HEK293 (cell line): ENCODE data around the gene MSRB3.

ENCODE experiments used
- CTCF ChIA-PET: fragments of 350-600 bp; formaldehyde crosslinking; extraction: SDS; loops from one replicate; lab custom pipeline; 2021; ENCODE audit warnings: antibody characterized with exemption; lab: Yijun Ruan, JAX
- POLR2A ChIA-PET: fragments of 300-600 bp; formaldehyde crosslinking; extraction: SDS; loops from one replicate; lab custom pipeline; 2020; ENCODE audit warnings: antibody characterized with exemption, inconsistent platforms; lab: Yijun Ruan, JAX
- H3K27ac ChIP-seq: fragments of 200-500 bp; sonication (Bioruptor generic); 2 replicates; pipeline ENCODE4 v1.5.1; 2014; ENCODE audit warnings: low read depth, low read length, control low read depth, inconsistent platforms; ENCODE audit errors: extremely low read depth
- H3K36me3 ChIP-seq, 2 experiments: fragments of 200-500 bp in 1 of 2; sonication (Bioruptor generic) in 1 of 2; 1 replicate in 1 of 2; 2 replicates in 1 of 2; pipeline ENCODE4 v1.5.1; 2014 to 2017; ENCODE audit warnings: inconsistent platforms in 2 of 2, low read length in 2 of 2; ENCODE audit not compliant: control insufficient read depth in 2 of 2, insufficient read depth in 1 of 2
- H3K4me1 ChIP-seq: fragments of 200-500 bp; sonication (Bioruptor generic); 2 replicates; pipeline ENCODE4 v1.5.1; 2014; ENCODE audit warnings: mild to moderate bottlenecking, low read length, inconsistent platforms; ENCODE audit not compliant: control insufficient read depth, insufficient read depth
- H3K4me3 ChIP-seq: 2 replicates; pipeline ENCODE4 v1.5.1; 2011; ENCODE audit warnings: low read depth, mild to moderate bottlenecking, control low read depth, low read length, moderate library complexity
- H3K9me3 ChIP-seq: fragments of 200-500 bp; sonication (Bioruptor generic); 2 replicates; pipeline ENCODE4 v1.5.1; 2014; ENCODE audit warnings: low read depth, low read length, inconsistent platforms; ENCODE audit not compliant: control insufficient read depth, insufficient read depth
- GLI2 ChIP-seq: fragments of 450-650 bp; formaldehyde crosslinking; IDR thresholded peaks from 2 replicates; pipeline ENCODE4; 2017; ENCODE audit warnings: missing biosample characterization, missing genetic modification characterization, low read depth, borderline replicate concordance
- HIC1 ChIP-seq: fragments of 450-650 bp; formaldehyde crosslinking; IDR thresholded peaks from 2 replicates; pipeline ENCODE4 v1.5.1; 2016; ENCODE audit warnings: missing biosample characterization, missing genetic modification characterization
- TCF7L2 ChIP-seq: IDR thresholded peaks from 2 replicates; pipeline ENCODE4 v1.6.1; 2011; ENCODE audit warnings: low read depth, mild to moderate bottlenecking, inconsistent platforms, low read length, moderate library complexity, borderline replicate concordance
- ZNF214 ChIP-seq: fragments of 450-650 bp; formaldehyde crosslinking; IDR thresholded peaks from 2 replicates; pipeline ENCODE4 v1.5.1; 2017; ENCODE audit warnings: missing biosample characterization, mild to moderate bottlenecking, missing genetic modification characterization, borderline replicate concordance
- ZNF24 ChIP-seq: fragments of 450-650 bp; formaldehyde crosslinking; IDR thresholded peaks from 2 replicates; pipeline ENCODE4 v1.5.1; 2016; ENCODE audit warnings: missing biosample characterization, missing genetic modification characterization
- ZNF280D ChIP-seq: fragments of 450-650 bp; formaldehyde crosslinking; IDR thresholded peaks from 2 replicates; pipeline ENCODE4 v1.5.1; 2016; ENCODE audit warnings: missing biosample characterization, missing genetic modification characterization
- ZNF354C ChIP-seq: fragments of 450-650 bp; formaldehyde crosslinking; IDR thresholded peaks from 2 replicates; pipeline ENCODE4 v1.5.1; 2016; ENCODE audit warnings: missing biosample characterization, missing genetic modification characterization, low read depth, borderline replicate concordance
- ZNF426 ChIP-seq: fragments of 450-650 bp; formaldehyde crosslinking; IDR thresholded peaks from 2 replicates; pipeline ENCODE4 v1.5.1; 2017; ENCODE audit warnings: missing biosample characterization, missing genetic modification characterization, mild to moderate bottlenecking, inconsistent platforms, moderate library complexity
- ZNF488 ChIP-seq: fragments of 450-650 bp; formaldehyde crosslinking; IDR thresholded peaks from 2 replicates; pipeline ENCODE4 v1.5.1; 2016; ENCODE audit warnings: missing biosample characterization, missing genetic modification characterization
- ZNF549 ChIP-seq: fragments of 450-650 bp; IDR thresholded peaks from 2 replicates; pipeline ENCODE4 v1.5.1; 2018; ENCODE audit warnings: missing biosample characterization, missing genetic modification characterization, mild to moderate bottlenecking, inconsistent platforms, moderate library complexity
- ZNF621 ChIP-seq: fragments of 450-650 bp; formaldehyde crosslinking; IDR thresholded peaks from 2 replicates; pipeline ENCODE4 v1.5.1; 2017; ENCODE audit warnings: missing biosample characterization, missing genetic modification characterization
- ZNF660 ChIP-seq: fragments of 450-650 bp; IDR thresholded peaks from 2 replicates; pipeline ENCODE4 v1.5.1; 2018; ENCODE audit warnings: missing biosample characterization, mild to moderate bottlenecking, missing genetic modification characterization
- TF ChIP-seq, protein P1 (sequence below): fragments of 450-650 bp; formaldehyde crosslinking; IDR thresholded peaks from 2 replicates; pipeline ENCODE4 v1.5.1; 2016; ENCODE audit warnings: missing biosample characterization, missing genetic modification characterization
- TF ChIP-seq, protein P2 (sequence below): fragments of 450-650 bp; formaldehyde crosslinking; IDR thresholded peaks from 2 replicates; pipeline ENCODE4 v1.5.1; 2016; ENCODE audit warnings: missing biosample characterization, missing genetic modification characterization
- TF ChIP-seq, protein P3 (sequence below): fragments of 450-650 bp; formaldehyde crosslinking; IDR thresholded peaks from 2 replicates; pipeline ENCODE4 v1.5.1; 2016; ENCODE audit warnings: missing biosample characterization, missing genetic modification characterization
- TF ChIP-seq, protein P4 (sequence below): fragments of 450-650 bp; formaldehyde crosslinking; IDR thresholded peaks from 2 replicates; pipeline ENCODE4 v1.5.1; 2016; ENCODE audit warnings: missing biosample characterization, missing genetic modification characterization
- TF ChIP-seq, protein P5 (sequence below): fragments of 450-650 bp; IDR thresholded peaks from 2 replicates; pipeline ENCODE4 v1.5.1; 2018; ENCODE audit warnings: missing biosample characterization, mild to moderate bottlenecking, missing genetic modification characterization

The MSRB3 gene

GRCh38 chr12:65335021-65335714 is 56.7 kb downstream of the MSRB3 start:
- Histone ChIP-seq H3K27ac (no peak overlapping the region), H3K4me1 (peaks cover under 1% of the 10 kb centered on the region), H3K9me3 (no peaks in the 10 kb centered on the region), H3K36me3 (no peaks in the 10 kb centered on the region), H3K4me3 (no peak overlapping the region)
- POLR2A ChIA-PET: no interaction called here
- TF ChIP-seq, protein P1, sequence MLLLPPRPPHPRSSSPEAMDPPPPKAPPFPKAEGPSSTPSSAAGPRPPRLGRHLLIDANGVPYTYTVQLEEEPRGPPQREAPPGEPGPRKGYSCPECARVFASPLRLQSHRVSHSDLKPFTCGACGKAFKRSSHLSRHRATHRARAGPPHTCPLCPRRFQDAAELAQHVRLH (tag by site-specific recombination): no peak
- no peak for TF ChIP-seq ZNF488 (tag by site-specific recombination)
- TF ChIP-seq, protein P2, sequence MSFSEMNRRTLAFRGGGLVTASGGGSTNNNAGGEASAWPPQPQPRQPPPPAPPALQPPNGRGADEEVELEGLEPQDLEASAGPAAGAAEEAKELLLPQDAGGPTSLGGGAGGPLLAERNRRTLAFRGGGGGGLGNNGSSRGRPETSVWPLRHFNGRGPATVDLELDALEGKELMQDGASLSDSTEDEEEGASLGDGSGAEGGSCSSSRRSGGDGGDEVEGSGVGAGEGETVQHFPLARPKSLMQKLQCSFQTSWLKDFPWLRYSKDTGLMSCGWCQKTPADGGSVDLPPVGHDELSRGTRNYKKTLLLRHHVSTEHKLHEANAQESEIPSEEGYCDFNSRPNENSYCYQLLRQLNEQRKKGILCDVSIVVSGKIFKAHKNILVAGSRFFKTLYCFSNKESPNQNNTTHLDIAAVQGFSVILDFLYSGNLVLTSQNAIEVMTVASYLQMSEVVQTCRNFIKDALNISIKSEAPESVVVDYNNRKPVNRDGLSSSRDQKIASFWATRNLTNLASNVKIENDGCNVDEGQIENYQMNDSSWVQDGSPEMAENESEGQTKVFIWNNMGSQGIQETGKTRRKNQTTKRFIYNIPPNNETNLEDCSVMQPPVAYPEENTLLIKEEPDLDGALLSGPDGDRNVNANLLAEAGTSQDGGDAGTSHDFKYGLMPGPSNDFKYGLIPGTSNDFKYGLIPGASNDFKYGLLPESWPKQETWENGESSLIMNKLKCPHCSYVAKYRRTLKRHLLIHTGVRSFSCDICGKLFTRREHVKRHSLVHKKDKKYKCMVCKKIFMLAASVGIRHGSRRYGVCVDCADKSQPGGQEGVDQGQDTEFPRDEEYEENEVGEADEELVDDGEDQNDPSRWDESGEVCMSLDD (tag by site-specific recombination): no peak
- TF ChIP-seq, protein P3, sequence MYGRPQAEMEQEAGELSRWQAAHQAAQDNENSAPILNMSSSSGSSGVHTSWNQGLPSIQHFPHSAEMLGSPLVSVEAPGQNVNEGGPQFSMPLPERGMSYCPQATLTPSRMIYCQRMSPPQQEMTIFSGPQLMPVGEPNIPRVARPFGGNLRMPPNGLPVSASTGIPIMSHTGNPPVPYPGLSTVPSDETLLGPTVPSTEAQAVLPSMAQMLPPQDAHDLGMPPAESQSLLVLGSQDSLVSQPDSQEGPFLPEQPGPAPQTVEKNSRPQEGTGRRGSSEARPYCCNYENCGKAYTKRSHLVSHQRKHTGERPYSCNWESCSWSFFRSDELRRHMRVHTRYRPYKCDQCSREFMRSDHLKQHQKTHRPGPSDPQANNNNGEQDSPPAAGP: no peak
- TF ChIP-seq ZNF354C (tag by site-specific recombination): no peak
- no peak for TF ChIP-seq HIC1 (tag by site-specific recombination)
- TF ChIP-seq ZNF214 (tag by site-specific recombination): no peak
- TF ChIP-seq ZNF426 (tag by site-specific recombination): no peak
- TF ChIP-seq, protein P4, sequence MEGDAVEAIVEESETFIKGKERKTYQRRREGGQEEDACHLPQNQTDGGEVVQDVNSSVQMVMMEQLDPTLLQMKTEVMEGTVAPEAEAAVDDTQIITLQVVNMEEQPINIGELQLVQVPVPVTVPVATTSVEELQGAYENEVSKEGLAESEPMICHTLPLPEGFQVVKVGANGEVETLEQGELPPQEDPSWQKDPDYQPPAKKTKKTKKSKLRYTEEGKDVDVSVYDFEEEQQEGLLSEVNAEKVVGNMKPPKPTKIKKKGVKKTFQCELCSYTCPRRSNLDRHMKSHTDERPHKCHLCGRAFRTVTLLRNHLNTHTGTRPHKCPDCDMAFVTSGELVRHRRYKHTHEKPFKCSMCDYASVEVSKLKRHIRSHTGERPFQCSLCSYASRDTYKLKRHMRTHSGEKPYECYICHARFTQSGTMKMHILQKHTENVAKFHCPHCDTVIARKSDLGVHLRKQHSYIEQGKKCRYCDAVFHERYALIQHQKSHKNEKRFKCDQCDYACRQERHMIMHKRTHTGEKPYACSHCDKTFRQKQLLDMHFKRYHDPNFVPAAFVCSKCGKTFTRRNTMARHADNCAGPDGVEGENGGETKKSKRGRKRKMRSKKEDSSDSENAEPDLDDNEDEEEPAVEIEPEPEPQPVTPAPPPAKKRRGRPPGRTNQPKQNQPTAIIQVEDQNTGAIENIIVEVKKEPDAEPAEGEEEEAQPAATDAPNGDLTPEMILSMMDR (tag by site-specific recombination): no peak
- no peak for TF ChIP-seq ZNF24 (tag by site-specific recombination)
- no peak for TF ChIP-seq ZNF549
- TF ChIP-seq ZNF280D: no peak
- TF ChIP-seq GLI2: no peak
- TF ChIP-seq, protein P5, sequence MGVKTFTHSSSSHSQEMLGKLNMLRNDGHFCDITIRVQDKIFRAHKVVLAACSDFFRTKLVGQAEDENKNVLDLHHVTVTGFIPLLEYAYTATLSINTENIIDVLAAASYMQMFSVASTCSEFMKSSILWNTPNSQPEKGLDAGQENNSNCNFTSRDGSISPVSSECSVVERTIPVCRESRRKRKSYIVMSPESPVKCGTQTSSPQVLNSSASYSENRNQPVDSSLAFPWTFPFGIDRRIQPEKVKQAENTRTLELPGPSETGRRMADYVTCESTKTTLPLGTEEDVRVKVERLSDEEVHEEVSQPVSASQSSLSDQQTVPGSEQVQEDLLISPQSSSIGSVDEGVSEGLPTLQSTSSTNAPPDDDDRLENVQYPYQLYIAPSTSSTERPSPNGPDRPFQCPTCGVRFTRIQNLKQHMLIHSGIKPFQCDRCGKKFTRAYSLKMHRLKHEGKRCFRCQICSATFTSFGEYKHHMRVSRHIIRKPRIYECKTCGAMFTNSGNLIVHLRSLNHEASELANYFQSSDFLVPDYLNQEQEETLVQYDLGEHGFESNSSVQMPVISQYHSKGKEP (tag by site-specific recombination): no peak
- TF ChIP-seq ZNF660 (tag by site-specific recombination): no peak
- TF ChIP-seq TCF7L2: no peak
- TF ChIP-seq ZNF621: no peak
- CTCF ChIA-PET: interaction anchor here (0.7 kb wide), 2 partner anchors 11 to 29 kb away, joined by 3 read pairs; no protein-coding TSS in a partner anchor
